ENCODE results near the gene TOX2. TPM values are rescaled to one million over a fixed set of nuclear protein-coding genes. Genes with fewer than 3 reads are reported as not detected.

The TOX2 gene
- total and polyA plus RNA-seq, 2 of the 8 experiments (the other 6 are each of a cell fraction or from before 2014, with no cell fraction given), result 1.8 to 3.4 TPM

DNA sequence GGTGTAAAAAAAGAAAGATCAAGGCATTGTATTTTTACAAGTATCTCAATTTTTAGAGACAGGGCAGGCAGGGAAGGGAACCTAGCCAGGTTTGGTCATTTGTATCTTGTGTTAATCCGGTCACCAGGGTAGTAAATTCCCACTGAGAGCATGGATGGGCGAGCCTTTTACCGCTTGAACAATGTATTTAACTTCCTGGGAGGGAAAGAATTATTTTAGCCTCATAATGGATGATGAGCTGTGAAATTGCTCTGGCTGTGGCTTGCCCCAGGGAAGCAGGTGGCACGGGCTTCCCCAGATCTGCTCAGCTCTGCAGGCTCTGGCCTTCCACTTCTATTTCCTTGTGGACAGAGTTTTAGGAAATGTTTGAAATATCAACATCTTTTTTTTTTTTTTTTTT, 72.9 kb downstream of the TOX2 start:
- H2BK120ac ChIP-seq (replicated peaks; ENCODE audit: low read depth, low read length), result no peak overlapping the region
- H3K14ac ChIP-seq (ENCODE audit: insufficient read length), result no peak overlapping the region
- no peak overlapping the region for H3K4me3 ChIP-seq (ENCODE audit: extremely low read depth in 1 of 4, insufficient read depth in 2 of 4, low read depth in 3 of 4, low read length in 4 of 4)
- H3K56ac ChIP-seq (replicated peaks; ENCODE audit: insufficient read length, low read depth, low read length), result no peak overlapping the region
- 88% methylated on average over 4 of the region's 4 CpGs; no CpG with 5 or more reads in 1 of the 2 experiments for WGBS, 2 experiments (ENCODE audit: extremely low coverage in 1 of 2, insufficient coverage in 1 of 2, insufficient read length in 1 of 2, insufficient replicate concordance in 2 of 2, low coverage in 1 of 2, low lambda C conversion rate in 2 of 2, missing lambda C conversion rate in 1 of 2)
- no peak overlapping the region for H2AFZ ChIP-seq (ENCODE audit: low read length)
- no peaks in the 10 kb centered on the region for H3K79me1 ChIP-seq (ENCODE audit: low read depth, low read length)
- H3K23me2 ChIP-seq (ENCODE audit: low read depth, low read length), result no peaks in the 10 kb centered on the region
- H2BK20ac ChIP-seq (ENCODE audit: low read length), result no peak overlapping the region
- H3K27me3 ChIP-seq (replicated peaks in 1 of 4; ENCODE audit: control insufficient read depth in 3 of 4, extremely low read depth in 1 of 4, insufficient read depth in 3 of 4, low read length in 3 of 4), result no peaks in the 10 kb centered on the region
- H4K91ac ChIP-seq (replicated peaks; ENCODE audit: insufficient read length, low read length), result no peak overlapping the region
- no peak overlapping the region for H3K23ac ChIP-seq (ENCODE audit: insufficient read length)
- H2AK5ac ChIP-seq (ENCODE audit: low read depth, low read length), result no peak overlapping the region
- H3K4ac ChIP-seq (replicated peaks; ENCODE audit: insufficient read length, low read depth, low read length), result no peak overlapping the region
- no peaks in the 10 kb centered on the region for H4K20me1 ChIP-seq (replicated peaks in 1 of 2; ENCODE audit: control insufficient read depth in 1 of 2, insufficient read depth in 2 of 2, low read length in 2 of 2)
- no peak overlapping the region for H4K8ac ChIP-seq (ENCODE audit: extremely low read depth, insufficient read depth, low read length)
- DNase-seq (ENCODE audit: low read depth in 1 of 2, low spot score in 2 of 2) (no peak), FAIRE-seq (no peak)
- TF ChIP-seq CBX5 (IDR thresholded peaks at IDR 0.05; ENCODE audit: low read depth, low read length) (no peak), SUZ12 (IDR thresholded peaks at IDR 0.05; ENCODE audit: low read length) (no peak), PHF8 (conservative IDR thresholded peaks at IDR 0.05; ENCODE audit: low read depth, low read length) (no peak), BACH1 (IDR thresholded peaks at IDR 0.05; ENCODE audit: low read length) (no peak), SIN3A (conservative IDR thresholded peaks at IDR 0.05 in 1 of 2, IDR thresholded peaks at IDR 0.05 in 1 of 2; ENCODE audit: low read depth in 1 of 2, low read length in 2 of 2) (no peak), TBP (IDR thresholded peaks at IDR 0.05; ENCODE audit: low read depth, low read length) (no peak), YY1 (IDR thresholded peaks at IDR 0.05; ENCODE audit: low read depth, low read length) (no peak), KDM5A (IDR thresholded peaks at IDR 0.05; ENCODE audit: low read length) (no peak), NRF1 (IDR thresholded peaks at IDR 0.05; ENCODE audit: low read depth, low read length) (no peak), EGR1 (IDR thresholded peaks at IDR 0.05; ENCODE audit: borderline replicate concordance, low read depth, low read length) (no peak), CTBP2 (IDR thresholded peaks at IDR 0.05; ENCODE audit: borderline replicate concordance, insufficient read depth, insufficient read length, low read length) (no peak), CHD1 (IDR thresholded peaks at IDR 0.05; ENCODE audit: low read depth, low read length) (no peak), EP300 (IDR thresholded peaks at IDR 0.05; ENCODE audit: borderline replicate concordance in 1 of 2, low read depth in 2 of 2, low read length in 2 of 2) (no peak), HDAC2 (IDR thresholded peaks at IDR 0.05; ENCODE audit: borderline replicate concordance in 1 of 2, low read depth in 2 of 2, low read length in 2 of 2) (no peak)
- no peak overlapping the region for H3K4me2 ChIP-seq (ENCODE audit: insufficient read depth in 1 of 2, low read depth in 2 of 2, low read length in 2 of 2)
- no peaks in the 10 kb centered on the region for H3K79me2 ChIP-seq (ENCODE audit: control insufficient read depth in 1 of 2, insufficient read depth in 2 of 2, low read length in 2 of 2)
- no peak overlapping the region for H3K9ac ChIP-seq (replicated peaks in 1 of 4; ENCODE audit: extremely low read depth in 1 of 4, low read depth in 3 of 4, low read length in 3 of 4)
- H4K5ac ChIP-seq (ENCODE audit: insufficient read length, low read depth, low read length), result no peak overlapping the region
- H2BK12ac ChIP-seq (ENCODE audit: low read depth, low read length), result no peak overlapping the region
- no peaks in the 10 kb centered on the region for H3K9me3 ChIP-seq (ENCODE audit: insufficient read depth in 2 of 2, low read depth in 1 of 2, low read length in 1 of 2)
- no peak overlapping the region for H3K18ac ChIP-seq (ENCODE audit: extremely low read depth, low read length)
- no peak overlapping the region for H2BK15ac ChIP-seq (ENCODE audit: low read length)
- H3K4me1 ChIP-seq (replicated peaks in 1 of 4; ENCODE audit: control insufficient read depth in 3 of 4, insufficient read depth in 4 of 4, low read length in 3 of 4), result no peaks in the 10 kb centered on the region
- no peak overlapping the region for H3K27ac ChIP-seq (ENCODE audit: low read depth, low read length)
- H3K36me3 ChIP-seq (ENCODE audit: control insufficient read depth in 2 of 4, insufficient read depth in 4 of 4, low read length in 3 of 4), result no peaks in the 10 kb centered on the region
- ChIA-PET POLR2A (ENCODE audit: partially characterized antibody) (no interaction called here), CTCF (ENCODE audit: partially characterized antibody) (interaction anchor here (1.0 kb wide), 1 partner anchor 10 kb away, joined by 4 read pairs; no protein-coding TSS in a partner anchor)
- H2BK5ac ChIP-seq (ENCODE audit: low read depth, low read length), result no peak overlapping the region

All from H1 (cell line).